Stimulated activated CD8-positive, alpha-beta memory T cell treated with anti-CD3 and anti-CD28 coated beads, Interleukin-4, amount 100 ng/mL, for 48 hours (primary cell): ENCODE data around the gene TYSND1.
A peak's percentile ranks its signal among the peaks of the same experiment; 100 is the strongest.
"Not testable (repeated sequence)": the region's sequence is repeated elsewhere in the genome, so short reads cannot be mapped to it uniquely, and the experiment has no call there.

Source experiments
- DNase-seq: peaks from one replicate; pipeline ENCODE4 v3.0.0-alpha.2; 2020

The TYSND1 gene, protein sequence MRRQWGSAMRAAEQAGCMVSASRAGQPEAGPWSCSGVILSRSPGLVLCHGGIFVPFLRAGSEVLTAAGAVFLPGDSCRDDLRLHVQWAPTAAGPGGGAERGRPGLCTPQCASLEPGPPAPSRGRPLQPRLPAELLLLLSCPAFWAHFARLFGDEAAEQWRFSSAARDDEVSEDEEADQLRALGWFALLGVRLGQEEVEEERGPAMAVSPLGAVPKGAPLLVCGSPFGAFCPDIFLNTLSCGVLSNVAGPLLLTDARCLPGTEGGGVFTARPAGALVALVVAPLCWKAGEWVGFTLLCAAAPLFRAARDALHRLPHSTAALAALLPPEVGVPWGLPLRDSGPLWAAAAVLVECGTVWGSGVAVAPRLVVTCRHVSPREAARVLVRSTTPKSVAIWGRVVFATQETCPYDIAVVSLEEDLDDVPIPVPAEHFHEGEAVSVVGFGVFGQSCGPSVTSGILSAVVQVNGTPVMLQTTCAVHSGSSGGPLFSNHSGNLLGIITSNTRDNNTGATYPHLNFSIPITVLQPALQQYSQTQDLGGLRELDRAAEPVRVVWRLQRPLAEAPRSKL

DNA sequence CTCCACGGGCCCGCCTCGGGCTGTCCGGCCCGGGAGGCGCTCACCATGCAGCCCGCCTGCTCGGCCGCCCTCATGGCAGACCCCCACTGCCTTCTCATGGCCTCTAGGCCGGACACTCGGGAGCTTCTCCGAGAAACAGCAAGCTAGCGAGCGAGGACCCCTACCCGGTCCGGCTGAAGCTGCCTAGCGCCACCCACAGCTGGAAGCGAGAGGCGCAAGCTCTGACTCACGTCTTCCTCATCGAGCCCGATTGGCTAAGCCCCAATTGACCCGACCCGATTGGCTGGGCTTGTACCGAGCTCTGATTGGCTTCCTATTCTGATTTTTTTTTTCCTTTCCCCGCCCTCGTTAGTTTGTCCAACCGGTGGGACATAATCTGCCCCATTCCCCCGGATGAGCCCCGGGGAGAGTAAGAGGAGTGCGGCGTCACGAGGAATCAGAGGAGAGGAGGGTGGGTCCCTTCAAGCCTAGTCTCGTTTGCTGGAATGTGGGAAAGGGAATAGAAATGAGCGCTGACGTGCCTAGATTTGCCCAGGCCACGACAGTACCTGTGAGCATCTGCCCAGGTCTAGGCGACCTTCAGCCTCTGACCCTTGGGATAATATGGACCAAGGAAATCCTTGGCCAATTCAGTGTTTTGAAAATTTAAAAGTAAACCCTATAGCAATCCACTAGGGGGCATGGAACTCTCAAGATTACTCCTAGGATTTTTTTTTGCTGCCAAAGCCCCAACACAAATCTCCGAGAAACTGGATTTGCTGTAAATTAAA, at the start of gene TYSND1:
Gene TYSND1 (minus strand): TSS at position 212 of the 770 bp plus-strand sequence. CDS start 114 bp downstream, at position 98.
- DNase-seq, result peak; percentile 93

DNA sequence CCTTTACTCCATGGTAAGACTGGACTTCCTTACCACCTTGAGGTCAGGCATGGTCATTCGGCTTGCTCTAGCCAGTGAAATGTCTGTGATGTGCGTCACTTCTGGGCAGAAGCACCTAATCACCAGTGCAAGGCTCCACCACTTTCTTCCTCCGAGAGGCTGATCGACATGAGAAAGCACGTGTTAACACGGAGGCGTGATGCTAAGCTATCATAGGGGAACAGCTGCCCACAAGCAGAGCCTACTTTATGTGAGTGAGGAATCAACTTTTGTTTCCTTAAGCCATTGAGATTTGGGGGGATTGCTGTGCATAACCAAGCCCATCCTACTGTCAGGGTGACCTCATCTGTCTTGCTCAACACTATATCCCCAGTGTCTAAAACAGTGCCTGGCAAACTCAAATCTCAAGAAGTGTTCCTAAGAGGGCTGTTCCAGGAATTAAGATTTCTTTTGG, 46.9 kb upstream of the TYSND1 start:
- no peak for DNase-seq

DNA sequence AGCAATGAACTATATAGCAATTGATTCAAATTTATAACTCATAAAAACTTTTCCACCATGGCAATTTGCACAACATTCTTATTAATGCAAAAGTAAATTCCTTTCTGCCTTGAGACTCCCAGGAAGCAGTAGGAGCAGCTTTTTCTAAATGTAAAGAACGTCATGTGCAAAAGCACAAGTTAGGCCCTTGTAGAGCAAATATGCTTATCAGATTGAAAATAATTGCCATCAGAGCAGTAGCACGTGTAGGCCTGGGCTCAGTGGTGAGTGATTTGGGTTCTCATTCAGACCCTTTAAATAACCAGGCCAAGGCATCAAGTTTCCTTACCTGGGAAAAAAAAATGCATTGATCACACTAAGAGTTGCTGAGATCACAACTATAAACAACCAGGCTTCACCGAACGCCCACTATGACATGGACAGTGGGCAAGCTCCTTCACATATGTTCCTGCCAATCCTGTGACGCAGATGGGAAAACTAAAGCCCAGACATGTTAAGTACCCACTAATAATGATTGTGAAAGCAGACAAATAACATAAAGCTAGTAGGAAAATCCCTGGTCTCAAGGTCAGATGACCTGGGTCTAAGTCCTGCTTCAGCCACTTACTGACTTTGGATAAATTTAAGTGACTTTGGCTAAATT, 45.9 kb upstream of the TYSND1 start:
- no peak for DNase-seq

DNA sequence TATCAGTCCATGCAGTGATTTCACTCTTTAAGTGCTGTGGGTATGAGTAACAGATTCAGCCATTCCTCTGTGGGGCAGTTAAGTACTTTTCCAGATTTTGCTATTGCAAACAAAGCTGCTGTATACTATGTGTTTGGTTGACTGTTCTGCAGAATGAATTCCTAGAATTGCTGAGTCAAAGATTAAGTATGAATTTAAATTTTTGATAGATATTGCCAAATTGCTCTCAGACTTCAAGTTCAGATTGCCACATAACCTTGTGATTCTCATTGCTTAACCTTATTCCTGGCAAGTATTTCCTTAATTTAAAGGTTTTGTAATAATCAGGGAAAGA, 45.4 kb upstream of the TYSND1 start:
- DNase-seq, result no peak

DNA sequence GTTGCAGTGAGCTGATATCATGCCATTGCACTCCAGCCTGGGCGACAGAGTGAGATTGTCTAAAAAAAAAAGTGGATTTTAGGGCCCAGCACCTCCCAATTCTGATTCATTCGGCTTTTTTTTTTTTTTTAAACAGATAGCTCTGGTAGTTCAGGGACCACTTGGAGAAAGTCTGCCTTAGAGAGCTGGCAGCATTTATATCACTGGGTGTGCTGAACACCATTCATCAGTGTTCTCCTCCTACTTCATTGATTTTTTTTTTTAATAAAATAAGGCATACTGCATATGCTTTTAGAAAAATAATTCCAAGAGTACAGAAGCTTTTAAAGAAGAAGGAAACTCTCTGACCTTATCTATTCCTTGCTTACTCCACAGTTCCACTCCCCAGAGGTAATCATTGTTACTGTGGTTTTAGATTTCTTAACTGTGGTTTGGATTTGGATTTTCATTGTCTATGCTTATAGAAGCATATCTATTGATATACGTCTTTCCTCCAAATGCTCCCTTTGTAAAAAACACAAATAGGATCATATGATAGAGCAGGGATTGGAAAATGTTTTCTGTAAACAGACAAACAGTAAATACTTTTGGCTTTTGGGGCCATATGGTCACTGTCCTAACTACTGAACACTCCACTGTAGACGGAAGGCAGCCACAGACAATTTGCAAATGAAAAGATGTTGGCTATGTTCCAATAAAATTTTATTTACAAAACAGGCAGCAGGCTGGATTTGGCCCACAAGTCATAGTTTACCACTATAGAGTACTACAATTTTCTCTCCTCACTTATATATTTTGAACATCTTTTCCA, 44.9 kb upstream of the TYSND1 start:
- no peak for DNase-seq

DNA sequence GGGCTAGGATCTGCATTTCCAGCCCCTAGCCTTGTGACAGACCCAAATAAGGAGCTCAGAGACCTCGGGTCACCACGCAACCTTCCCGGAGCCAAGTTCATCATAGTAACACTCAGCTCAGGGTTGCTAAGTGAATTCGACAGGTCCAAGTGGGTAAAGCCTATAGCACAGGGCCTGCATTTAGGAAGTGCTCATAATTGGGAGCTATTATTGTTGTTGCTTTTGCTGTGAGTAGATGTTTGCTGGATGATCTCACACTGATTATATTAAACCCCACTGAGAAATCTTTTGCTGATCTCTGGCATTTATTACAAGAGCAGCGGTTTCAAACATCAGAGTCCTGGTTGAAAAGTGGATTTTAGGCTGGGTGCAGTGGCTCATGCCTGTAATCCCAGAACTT, 44.1 kb upstream of the TYSND1 start:
- DNase-seq, result no peak

DNA sequence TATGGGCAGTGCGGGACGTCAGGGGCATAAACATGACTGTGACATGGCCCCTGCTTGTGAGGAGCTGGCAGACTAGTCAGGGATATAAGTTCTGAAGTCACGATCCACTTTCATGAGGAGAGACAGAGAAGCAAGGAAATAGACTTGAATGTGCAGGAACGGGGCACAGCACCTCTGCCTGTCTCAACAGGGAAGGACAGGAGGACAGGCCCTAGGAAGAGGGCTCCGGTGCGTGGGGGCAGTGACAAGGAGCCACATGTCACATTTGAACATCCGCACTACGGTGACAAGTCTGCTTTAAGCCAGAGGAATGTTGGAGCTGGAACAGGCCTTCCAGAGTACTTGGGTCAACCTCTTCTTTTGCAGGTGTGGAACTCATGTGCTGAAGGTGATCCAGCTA, 43.6 kb upstream of the TYSND1 start:
- no peak for DNase-seq

DNA sequence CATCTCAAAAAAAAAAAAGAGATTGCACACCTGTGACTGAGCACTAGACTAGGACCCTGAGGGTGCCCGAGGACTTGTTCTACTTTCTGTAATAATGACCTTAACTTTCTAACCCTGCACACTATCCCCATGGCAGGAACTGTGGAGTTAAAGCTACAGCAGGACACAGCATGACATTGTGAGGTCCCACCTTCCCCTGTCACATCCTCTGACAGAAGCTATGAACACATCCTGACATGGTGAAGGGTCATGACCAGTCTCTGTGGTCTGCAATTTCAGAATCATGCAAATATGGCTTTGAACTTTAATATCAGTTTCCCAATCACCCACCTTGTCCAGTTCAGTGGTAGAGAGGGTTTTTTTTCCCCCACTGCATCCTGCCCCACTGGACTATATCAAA, 42.3 kb upstream of the TYSND1 start:
- DNase-seq, result no peak

DNA sequence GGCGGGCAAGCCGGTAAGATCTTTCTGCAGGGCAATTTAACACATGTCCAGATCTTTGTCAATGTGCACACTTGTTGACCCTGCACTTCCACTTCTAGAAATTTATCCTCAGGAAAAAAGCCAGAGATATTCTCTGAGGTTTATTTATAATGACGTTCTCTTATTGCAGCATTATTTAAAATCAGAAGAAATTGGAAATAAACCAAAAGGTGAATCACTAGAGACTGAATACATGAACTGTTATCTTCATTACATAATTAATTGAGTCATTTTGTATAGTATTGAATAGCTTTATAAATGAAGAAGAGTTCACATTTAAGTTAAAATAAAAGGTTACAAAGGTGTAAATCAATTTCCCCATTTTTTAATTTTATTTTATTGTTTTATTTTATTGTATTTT, 40.1 kb upstream of the TYSND1 start:
- DNase-seq, result no peak

DNA sequence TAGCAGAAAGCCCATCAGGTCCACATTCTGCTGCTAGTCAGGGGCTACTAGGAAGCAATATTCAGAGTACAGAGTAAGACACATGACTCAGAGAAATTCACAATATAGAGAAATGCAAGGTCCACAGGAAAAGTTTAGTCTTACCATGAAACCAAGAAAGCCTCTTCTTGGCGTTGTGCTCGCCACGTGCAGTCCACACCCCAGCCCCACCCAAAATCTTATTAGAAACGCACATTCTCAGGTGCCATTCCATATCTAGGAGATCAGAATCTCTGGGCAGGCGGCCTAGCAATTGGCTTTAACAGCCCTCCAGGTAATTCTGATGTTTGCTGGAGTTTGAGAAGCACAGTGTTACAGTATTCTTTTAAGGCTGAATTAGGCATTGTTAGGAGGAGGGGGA, 39.6 kb upstream of the TYSND1 start:
- DNase-seq, result no peak

DNA sequence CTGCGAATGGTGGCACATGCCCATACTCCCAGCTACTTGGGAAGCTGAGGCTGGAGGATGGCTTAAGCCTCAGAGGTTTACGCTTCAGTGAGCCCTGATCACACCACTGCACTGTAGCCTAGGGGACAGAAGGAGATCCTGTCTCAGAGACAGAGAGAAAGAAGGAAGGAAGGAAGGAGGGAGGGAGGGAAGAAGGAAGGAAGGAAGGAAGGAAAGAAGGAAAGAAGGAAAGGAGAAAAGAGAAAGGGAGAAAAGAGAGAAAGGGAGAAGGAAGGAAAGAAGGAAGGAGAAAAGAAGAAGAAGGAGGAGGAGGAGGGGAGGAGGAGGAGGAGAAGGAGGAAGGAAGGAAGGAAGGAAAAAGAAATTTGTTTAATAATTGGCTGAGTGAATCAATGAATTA, 36.8 kb upstream of the TYSND1 start:
- no peak for DNase-seq

DNA sequence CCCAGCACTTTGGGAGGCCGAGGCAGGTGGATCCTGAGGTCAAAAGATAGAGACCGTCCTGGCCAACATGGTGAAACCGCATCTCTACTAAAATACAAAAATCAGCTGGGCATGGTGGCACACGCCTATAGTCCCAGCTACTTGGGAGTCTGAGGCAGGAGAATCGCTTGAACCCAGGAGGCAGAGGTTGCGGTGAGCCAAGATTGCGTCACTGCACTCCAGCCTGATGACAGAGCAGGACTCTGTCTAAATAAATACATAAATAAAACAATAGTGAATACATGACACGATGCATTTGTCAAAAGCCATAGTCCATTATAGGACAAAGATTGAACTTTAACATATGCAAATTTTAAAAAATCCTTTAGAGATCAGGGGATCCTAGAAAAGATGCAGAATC, 32.7 kb upstream of the TYSND1 start:
- not testable (repeated sequence) for DNase-seq

DNA sequence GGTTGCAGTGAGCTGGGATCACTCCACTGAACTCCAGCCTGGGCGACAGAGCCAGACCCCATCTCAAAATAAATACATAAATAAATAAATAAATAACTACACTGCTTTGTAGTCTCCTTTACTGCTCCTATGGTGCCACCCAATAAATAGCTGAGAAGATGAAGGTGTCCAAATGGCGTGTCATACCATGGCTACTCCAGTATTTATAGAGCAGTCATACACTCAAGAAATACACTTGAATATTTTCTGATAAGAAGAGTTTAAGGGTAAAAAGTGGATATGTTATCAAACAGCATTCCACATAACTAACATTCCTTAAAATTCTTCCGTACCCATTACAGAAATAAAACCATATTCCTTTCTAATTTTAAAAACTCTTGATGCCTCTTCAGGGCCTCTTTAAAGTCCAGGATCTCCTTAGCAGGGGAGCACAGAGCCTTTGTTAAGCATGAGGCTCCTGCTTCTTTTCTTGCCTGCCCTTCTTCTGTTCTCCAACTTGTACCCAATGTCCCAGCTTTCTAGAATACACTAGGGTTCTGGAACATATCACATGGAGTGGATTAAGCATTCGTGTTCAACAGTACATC, 31.7 kb upstream of the TYSND1 start:
- no peak for DNase-seq

DNA sequence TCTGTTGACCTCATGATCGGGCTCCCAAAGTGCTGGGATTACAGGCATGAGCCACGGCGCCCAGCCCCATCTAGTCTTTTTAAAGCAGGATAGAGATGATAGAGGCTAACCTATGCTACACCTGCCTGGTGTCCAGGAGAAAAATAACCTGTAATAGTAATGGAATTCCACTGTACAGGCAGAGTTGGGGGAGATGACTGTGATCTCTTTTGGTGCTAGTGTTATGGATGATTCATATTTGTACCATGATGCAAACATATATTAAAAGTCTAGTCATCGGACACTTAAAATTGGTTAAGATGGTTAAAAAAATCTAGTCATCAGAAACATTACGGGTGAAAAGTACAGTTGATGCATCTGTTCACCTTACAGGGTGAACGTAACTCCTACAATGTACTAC, 29.9 kb upstream of the TYSND1 start:
- DNase-seq, result no peak

DNA sequence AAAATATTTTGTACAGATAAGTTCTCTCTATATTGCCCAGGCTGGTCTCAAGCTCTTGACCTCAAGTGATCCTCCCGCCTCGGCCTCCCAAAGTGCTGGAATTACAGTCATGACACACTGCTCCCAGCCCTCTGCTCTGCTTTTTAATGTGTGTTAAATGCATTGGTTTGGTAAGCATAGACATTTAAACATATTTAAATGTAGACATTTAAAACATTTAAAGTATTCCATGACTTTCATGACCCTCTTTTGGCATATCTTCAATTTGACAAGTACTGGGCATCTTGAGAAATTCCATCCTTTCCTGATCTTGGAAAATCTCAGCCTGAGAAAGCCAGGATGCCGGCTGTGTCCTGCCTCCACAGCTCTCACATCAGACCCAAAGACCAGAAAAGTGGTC, 29.0 kb upstream of the TYSND1 start:
- DNase-seq, result no peak

DNA sequence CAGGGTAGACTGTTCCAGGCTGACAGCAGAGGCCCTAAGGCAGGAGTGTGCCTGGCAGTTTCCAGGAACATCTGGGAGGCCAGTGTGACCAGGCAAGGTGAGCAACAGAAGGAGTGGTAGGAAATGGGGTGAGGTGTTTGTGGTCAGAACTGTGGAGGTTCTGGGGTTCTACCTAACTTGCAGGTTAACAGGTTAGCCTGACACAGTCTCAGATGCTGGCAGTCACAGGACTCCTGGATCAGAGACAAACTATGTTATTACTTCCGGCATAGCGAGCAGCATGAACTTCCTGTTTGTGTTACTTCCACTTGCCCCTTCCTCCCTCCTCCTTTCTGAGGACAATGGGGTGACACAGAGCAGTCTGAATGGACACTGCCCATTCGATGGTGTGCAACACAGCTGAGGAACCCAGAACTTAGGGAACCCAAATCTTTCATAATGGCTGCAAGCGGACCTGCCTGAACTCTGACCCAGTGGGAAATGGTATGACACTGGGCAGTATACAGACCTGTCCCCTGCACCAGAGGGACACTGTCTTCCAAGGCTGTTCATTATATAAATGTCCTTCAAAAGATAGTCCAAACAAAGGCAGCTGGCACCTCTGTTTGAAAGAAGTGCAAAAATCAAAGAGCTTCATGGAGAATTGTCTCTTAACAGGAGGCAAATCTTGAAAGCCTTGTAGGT, 27.7 kb upstream of the TYSND1 start:
- DNase-seq, result no peak

DNA sequence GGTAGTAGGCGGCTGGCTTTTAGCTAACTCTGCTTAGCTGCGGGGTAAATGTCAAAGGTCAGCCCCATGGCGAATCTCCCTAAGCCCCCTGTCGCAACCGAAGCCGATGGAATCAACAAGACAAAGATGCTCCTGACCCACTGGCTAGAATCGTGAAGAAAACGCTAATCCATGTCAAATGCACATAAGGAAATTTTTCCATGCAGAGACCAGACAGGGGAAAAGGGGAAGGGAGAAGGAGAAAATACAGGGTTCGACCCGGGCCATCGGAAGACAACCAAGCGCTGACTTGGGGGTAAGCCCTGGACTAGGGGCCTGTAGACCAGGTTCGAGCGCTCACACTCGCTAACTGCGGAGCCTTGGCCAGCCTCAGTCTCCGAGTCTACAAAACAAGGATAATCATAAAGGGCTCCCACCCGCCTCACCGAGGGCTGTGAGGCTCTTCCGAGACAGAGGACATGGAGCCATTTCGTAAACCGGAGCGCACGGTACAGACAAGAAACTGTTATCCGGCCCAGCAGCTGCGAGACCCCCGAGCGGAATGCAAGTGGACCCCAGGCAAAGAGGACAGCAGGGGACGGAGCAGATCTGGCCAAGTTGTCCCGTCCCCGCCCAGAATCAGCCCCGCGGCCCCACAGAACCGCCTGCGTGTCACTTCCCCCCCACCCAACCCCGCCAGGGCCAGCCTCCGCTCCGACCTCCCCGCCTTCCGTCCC, 23.3 kb upstream of the TYSND1 start:
- DNase-seq, result no peak

DNA sequence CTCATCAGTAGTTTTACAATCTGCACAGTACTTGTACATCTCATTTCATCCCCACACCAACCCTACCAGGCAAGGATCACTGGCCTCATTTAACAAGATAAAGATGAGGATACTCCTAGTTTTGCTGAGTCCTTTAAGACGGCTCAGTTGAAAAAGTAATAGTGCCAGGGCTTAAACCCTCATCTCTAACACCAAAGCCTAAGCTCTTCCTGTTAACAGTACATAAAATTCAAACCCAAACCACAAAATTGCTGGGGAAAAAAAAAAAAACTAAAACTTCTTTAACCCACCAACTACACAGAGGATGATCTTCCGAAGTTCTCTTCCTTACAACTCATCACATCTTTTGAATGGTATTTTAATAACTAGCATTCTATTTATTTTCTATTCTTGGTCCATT, 22.5 kb upstream of the TYSND1 start:
- DNase-seq, result no peak

DNA sequence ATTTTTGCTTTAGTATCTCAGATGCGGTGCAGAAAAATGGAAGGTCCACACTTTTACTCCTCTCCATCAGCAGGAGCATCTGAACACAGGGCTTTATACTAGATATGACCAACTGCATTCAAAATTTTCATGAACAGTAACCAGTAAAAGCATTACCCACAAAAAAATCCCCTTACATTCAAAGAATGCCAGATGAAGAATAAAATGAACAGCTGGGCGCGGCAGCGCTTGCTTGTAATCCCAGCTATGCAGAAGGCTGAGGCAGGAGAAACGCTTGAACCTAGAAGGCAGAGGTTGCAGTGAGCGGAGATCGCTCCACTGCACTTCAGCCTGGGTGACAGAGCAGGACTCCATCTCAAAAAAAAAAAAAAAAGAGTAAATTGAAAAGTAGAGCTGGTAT, 20.7 kb upstream of the TYSND1 start:
- no peak for DNase-seq

DNA sequence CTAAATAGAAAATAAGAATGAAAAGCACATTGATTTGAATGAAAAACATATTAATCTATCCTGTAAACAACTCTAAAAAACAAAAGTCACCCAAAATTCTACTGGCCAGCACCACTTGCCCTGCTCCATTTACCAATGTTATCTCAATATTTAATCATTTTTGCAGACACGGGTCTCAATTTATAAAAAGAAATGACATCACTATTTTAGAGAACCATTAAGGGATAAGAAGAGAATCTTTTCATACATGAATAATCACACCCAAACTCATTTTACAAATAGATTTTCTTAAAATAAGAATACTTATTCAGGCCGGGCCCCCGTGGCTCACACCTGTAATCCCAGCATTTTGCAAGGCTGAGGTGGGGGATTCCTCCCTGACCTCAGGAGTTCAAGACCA, 19.9 kb upstream of the TYSND1 start:
- no peak for DNase-seq

DNA sequence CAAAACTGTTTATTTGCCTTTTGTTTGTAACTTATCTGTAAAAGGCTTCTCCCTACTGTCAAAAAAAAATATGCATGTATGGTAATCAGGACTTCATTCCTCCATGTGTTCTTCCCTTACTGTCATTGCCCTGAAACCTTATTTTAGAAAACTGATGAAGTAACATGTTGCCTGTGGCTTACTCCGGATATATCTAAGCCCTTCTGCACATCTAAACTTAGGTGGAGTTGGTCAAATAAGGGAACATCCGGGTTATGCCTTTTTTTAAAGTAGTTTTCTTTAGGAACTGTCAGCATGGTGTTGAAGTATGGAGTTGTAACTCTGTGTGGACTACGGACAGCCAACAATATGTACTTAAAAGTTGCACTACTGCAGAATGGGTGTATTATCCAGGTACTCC, 17.7 kb upstream of the TYSND1 start:
- no peak for DNase-seq
